ENCODE measurements around the gene CDH13.
"Not testable (repeated sequence)": the region's sequence is repeated elsewhere in the genome, so short reads cannot be mapped to it uniquely, and the experiment has no call there.

Gene CDH13

GRCh38 chr16:82899731-82900450 is 273.1 kb downstream of the CDH13 start:
- Histone ChIP-seq H3K79me2 (ENCODE audit: control insufficient read depth, insufficient read depth, low read length, unreplicated experiment) (no peaks in the 10 kb centered on the region), H3K36me3 (ENCODE audit: insufficient read depth, low read length) (no peaks in the 10 kb centered on the region), H2AFZ (ENCODE audit: low read length, unreplicated experiment) (no peak overlapping the region), H3K4me3 (ENCODE audit: low read depth, low read length) (no peak overlapping the region), H3K27me3 (ENCODE audit: insufficient read depth, low read length) (no peaks in the 10 kb centered on the region), H3K27ac (ENCODE audit: low read depth, low read length) (no peak overlapping the region), H3K4me1 (ENCODE audit: control insufficient read depth, insufficient read depth, low read length, unreplicated experiment) (no peaks in the 10 kb centered on the region)

- H3K36me3 ChIP-seq (ENCODE audit: insufficient read depth, low read length): no peaks in the 10 kb centered on the region
- H3K4me3 ChIP-seq (ENCODE audit: low read depth, low read length): no peak overlapping the region
- H3K27ac ChIP-seq (ENCODE audit: low read depth, low read length): no peak overlapping the region
- H3K27me3 ChIP-seq (ENCODE audit: insufficient read depth, low read length): no peaks in the 10 kb centered on the region
- no peaks in the 10 kb centered on the region for H3K4me1 ChIP-seq (ENCODE audit: control insufficient read depth, insufficient read depth, low read length, unreplicated experiment)
- no peak overlapping the region for H2AFZ ChIP-seq (ENCODE audit: low read length, unreplicated experiment)
- no peaks in the 10 kb centered on the region for H3K79me2 ChIP-seq (ENCODE audit: control insufficient read depth, insufficient read depth, low read length, unreplicated experiment)
These were observed 273.8 kb downstream of the CDH13 start for GRCh38 chr16:82900559-82900958.

GRCh38 chr16:82911925-82912324 is 285.2 kb downstream of the CDH13 start:
- Histone ChIP-seq H3K36me3 (ENCODE audit: insufficient read depth, low read length) (no peaks in the 10 kb centered on the region), H3K27ac (ENCODE audit: low read depth, low read length) (no peak overlapping the region), H3K4me1 (ENCODE audit: control insufficient read depth, insufficient read depth, low read length, unreplicated experiment) (no peaks in the 10 kb centered on the region), H2AFZ (ENCODE audit: low read length, unreplicated experiment) (no peak overlapping the region), H3K79me2 (ENCODE audit: control insufficient read depth, insufficient read depth, low read length, unreplicated experiment) (no peaks in the 10 kb centered on the region), H3K4me3 (ENCODE audit: low read depth, low read length) (no peak overlapping the region), H3K27me3 (ENCODE audit: insufficient read depth, low read length) (no peaks in the 10 kb centered on the region)

GRCh38 chr16:82915139-82915824 is 288.5 kb downstream of the CDH13 start:
- no peak overlapping the region for H3K27ac ChIP-seq (ENCODE audit: low read depth, low read length)
- H3K27me3 ChIP-seq (ENCODE audit: insufficient read depth, low read length): no peaks in the 10 kb centered on the region
- H3K79me2 ChIP-seq (ENCODE audit: control insufficient read depth, insufficient read depth, low read length, unreplicated experiment): no peaks in the 10 kb centered on the region
- H3K4me3 ChIP-seq (ENCODE audit: low read depth, low read length): no peak overlapping the region
- H3K36me3 ChIP-seq (ENCODE audit: insufficient read depth, low read length): no peaks in the 10 kb centered on the region
- no peak overlapping the region for H2AFZ ChIP-seq (ENCODE audit: low read length, unreplicated experiment)
- no peaks in the 10 kb centered on the region for H3K4me1 ChIP-seq (ENCODE audit: control insufficient read depth, insufficient read depth, low read length, unreplicated experiment)

GRCh38 chr16:82917886-82918595 is 291.3 kb downstream of the CDH13 start:
- no peaks in the 10 kb centered on the region for H3K27me3 ChIP-seq (ENCODE audit: insufficient read depth, low read length)
- no peak overlapping the region for H3K27ac ChIP-seq (ENCODE audit: low read depth, low read length)
- no peaks in the 10 kb centered on the region for H3K4me1 ChIP-seq (ENCODE audit: control insufficient read depth, insufficient read depth, low read length, unreplicated experiment)
- H3K36me3 ChIP-seq (ENCODE audit: insufficient read depth, low read length): no peaks in the 10 kb centered on the region
- no peak overlapping the region for H2AFZ ChIP-seq (ENCODE audit: low read length, unreplicated experiment)
- H3K4me3 ChIP-seq (ENCODE audit: low read depth, low read length): no peak overlapping the region
- no peaks in the 10 kb centered on the region for H3K79me2 ChIP-seq (ENCODE audit: control insufficient read depth, insufficient read depth, low read length, unreplicated experiment)

GRCh38 chr16:82924075-82924854 is 297.5 kb downstream of the CDH13 start:
- no peaks in the 10 kb centered on the region for H3K79me2 ChIP-seq (ENCODE audit: control insufficient read depth, insufficient read depth, low read length, unreplicated experiment)
- H2AFZ ChIP-seq (ENCODE audit: low read length, unreplicated experiment): no peak overlapping the region
- no peaks in the 10 kb centered on the region for H3K27me3 ChIP-seq (ENCODE audit: insufficient read depth, low read length)
- no peak overlapping the region for H3K27ac ChIP-seq (ENCODE audit: low read depth, low read length)
- H3K4me3 ChIP-seq (ENCODE audit: low read depth, low read length): no peak overlapping the region
- H3K4me1 ChIP-seq (ENCODE audit: control insufficient read depth, insufficient read depth, low read length, unreplicated experiment): no peaks in the 10 kb centered on the region
- H3K36me3 ChIP-seq (ENCODE audit: insufficient read depth, low read length): no peaks in the 10 kb centered on the region

GRCh38 chr16:82926500-82926899 is 299.7 kb downstream of the CDH13 start:
- H3K27ac ChIP-seq (ENCODE audit: low read depth, low read length): no peak overlapping the region
- no peaks in the 10 kb centered on the region for H3K4me1 ChIP-seq (ENCODE audit: control insufficient read depth, insufficient read depth, low read length, unreplicated experiment)
- H3K4me3 ChIP-seq (ENCODE audit: low read depth, low read length): no peak overlapping the region
- H3K36me3 ChIP-seq (ENCODE audit: insufficient read depth, low read length): no peaks in the 10 kb centered on the region
- H3K27me3 ChIP-seq (ENCODE audit: insufficient read depth, low read length): no peaks in the 10 kb centered on the region
- no peak overlapping the region for H2AFZ ChIP-seq (ENCODE audit: low read length, unreplicated experiment)
- H3K79me2 ChIP-seq (ENCODE audit: control insufficient read depth, insufficient read depth, low read length, unreplicated experiment): no peaks in the 10 kb centered on the region

- H3K4me1 ChIP-seq (ENCODE audit: control insufficient read depth, insufficient read depth, low read length, unreplicated experiment); H3K79me2 ChIP-seq (ENCODE audit: control insufficient read depth, insufficient read depth, low read length, unreplicated experiment); H2AFZ ChIP-seq (ENCODE audit: low read length, unreplicated experiment); H3K36me3 ChIP-seq (ENCODE audit: insufficient read depth, low read length); H3K27me3 ChIP-seq (ENCODE audit: insufficient read depth, low read length); H3K4me3 ChIP-seq (ENCODE audit: low read depth, low read length); H3K27ac ChIP-seq (ENCODE audit: low read depth, low read length): not testable (repeated sequence)
These were observed 307.2 kb downstream of the CDH13 start for GRCh38 chr16:82933933-82934332.

- Histone ChIP-seq H3K79me2 (ENCODE audit: control insufficient read depth, insufficient read depth, low read length, unreplicated experiment) (no peaks in the 10 kb centered on the region), H3K27ac (ENCODE audit: low read depth, low read length) (no peak overlapping the region), H3K4me1 (ENCODE audit: control insufficient read depth, insufficient read depth, low read length, unreplicated experiment) (no peaks in the 10 kb centered on the region), H3K36me3 (ENCODE audit: insufficient read depth, low read length) (no peaks in the 10 kb centered on the region), H3K27me3 (ENCODE audit: insufficient read depth, low read length) (no peaks in the 10 kb centered on the region), H2AFZ (ENCODE audit: low read length, unreplicated experiment) (no peak overlapping the region), H3K4me3 (ENCODE audit: low read depth, low read length) (no peak overlapping the region)
These were observed 309.0 kb downstream of the CDH13 start for GRCh38 chr16:82935766-82936165.

GRCh38 chr16:82936941-82937551 is 310.3 kb downstream of the CDH13 start:
- H3K27ac ChIP-seq (ENCODE audit: low read depth, low read length): no peak overlapping the region
- H3K4me1 ChIP-seq (ENCODE audit: control insufficient read depth, insufficient read depth, low read length, unreplicated experiment): no peaks in the 10 kb centered on the region
- H3K27me3 ChIP-seq (ENCODE audit: insufficient read depth, low read length): no peaks in the 10 kb centered on the region
- no peaks in the 10 kb centered on the region for H3K79me2 ChIP-seq (ENCODE audit: control insufficient read depth, insufficient read depth, low read length, unreplicated experiment)
- H3K36me3 ChIP-seq (ENCODE audit: insufficient read depth, low read length): no peaks in the 10 kb centered on the region
- H3K4me3 ChIP-seq (ENCODE audit: low read depth, low read length): no peak overlapping the region
- no peak overlapping the region for H2AFZ ChIP-seq (ENCODE audit: low read length, unreplicated experiment)

All from ACC112 (cell line).